ENCODE data around the gene LRRFIP2. TPM values are rescaled to one million over a fixed set of nuclear protein-coding genes. Genes with fewer than 3 reads are reported as not detected.

The LRRFIP2 gene
- total and polyA plus RNA-seq, 2 donors (not counting 1 experiment from before 2014, with no cell fraction given): 83.7 to 149 TPM

- TF ChIP-seq CTCF (conservative IDR thresholded peaks at IDR 0.05 in 1 of 2, IDR thresholded peaks at IDR 0.05 in 1 of 2; ENCODE audit: low read depth in 1 of 2, low read length in 2 of 2): no peak
- TF ChIP-seq EZH2 (IDR thresholded peaks at IDR 0.05; ENCODE audit: low read length, missing control alignments): no peak
- H3K4me3 ChIP-seq (replicated peaks in 1 of 4; ENCODE audit: control extremely low read depth in 1 of 4, insufficient read depth in 1 of 4, low read depth in 3 of 4, low read length in 4 of 4): no peak overlapping the region
- no peak overlapping the region for H2AFZ ChIP-seq (ENCODE audit: low read length)
- peaks cover 57% of the 10 kb centered on the region for H3K79me2 ChIP-seq (ENCODE audit: control insufficient read depth, insufficient read depth, low read length)
- H3K4me1 ChIP-seq (ENCODE audit: control insufficient read depth, extremely low read depth, insufficient read depth, low read length): no peaks in the 10 kb centered on the region
- no peak overlapping the region for H3K9ac ChIP-seq (ENCODE audit: insufficient read depth, low read length)
- H3K36me3 ChIP-seq (ENCODE audit: control insufficient read depth, insufficient read depth, low read length): peaks cover 1% of the 10 kb centered on the region
- no peaks in the 10 kb centered on the region for H4K20me1 ChIP-seq (ENCODE audit: control insufficient read depth, extremely low read depth, insufficient read depth, low read length)
- DNase-seq (ENCODE audit: low read depth in 2 of 2): no peak
- H3K9me3 ChIP-seq (ENCODE audit: control insufficient read depth, insufficient read depth, low read depth, low read length): no peaks in the 10 kb centered on the region
- H3K27me3 ChIP-seq (ENCODE audit: control insufficient read depth, insufficient read depth, low read length): no peaks in the 10 kb centered on the region
- H3K27ac ChIP-seq (ENCODE audit: insufficient read depth, low read length): no peak overlapping the region
- no peak overlapping the region for H3K4me2 ChIP-seq (ENCODE audit: extremely low read depth, insufficient read depth, low read length)
Measured at GRCh38 chr3:37150621-37151020, 23.8 kb downstream of the LRRFIP2 start.

- no peak for DNase-seq (ENCODE audit: low read depth in 2 of 2)
- Histone ChIP-seq H3K36me3 (ENCODE audit: control insufficient read depth, insufficient read depth, low read length) (peaks cover 1% of the 10 kb centered on the region), H3K79me2 (ENCODE audit: control insufficient read depth, insufficient read depth, low read length) (peaks cover 52% of the 10 kb centered on the region)
Measured at GRCh38 chr3:37149257-37149656, 25.1 kb downstream of the LRRFIP2 start.

DNA sequence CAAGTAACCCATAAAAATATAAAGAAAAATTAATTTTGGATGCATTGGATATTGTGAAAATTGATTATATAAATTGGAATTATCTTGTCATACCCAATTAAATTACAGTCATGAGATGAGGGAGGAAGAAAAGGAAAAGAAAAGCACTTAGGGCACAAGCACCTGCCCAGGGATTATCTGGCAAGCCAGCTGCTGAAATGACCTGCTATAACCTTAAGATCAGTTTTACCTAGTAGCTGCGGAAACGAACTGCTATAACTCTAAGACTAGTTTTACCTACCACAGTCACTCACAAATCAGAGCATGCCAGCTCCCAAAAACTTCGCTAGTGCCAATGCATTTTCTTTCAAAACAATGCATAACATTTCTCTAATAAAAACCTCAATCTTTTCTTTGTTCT is 26.2 kb downstream of the LRRFIP2 start:
- Histone ChIP-seq H3K27me3 (ENCODE audit: control insufficient read depth, insufficient read depth, low read length) (no peaks in the 10 kb centered on the region), H3K79me2 (ENCODE audit: control insufficient read depth, insufficient read depth, low read length) (peaks cover 51% of the 10 kb centered on the region), H3K36me3 (ENCODE audit: control insufficient read depth, insufficient read depth, low read length) (peaks cover under 1% of the 10 kb centered on the region), H3K4me2 (ENCODE audit: extremely low read depth, insufficient read depth, low read length) (no peak overlapping the region), H2AFZ (ENCODE audit: low read length) (no peak overlapping the region), H3K4me3 (replicated peaks in 1 of 4; ENCODE audit: control extremely low read depth in 1 of 4, insufficient read depth in 1 of 4, low read depth in 3 of 4, low read length in 4 of 4) (no peak overlapping the region), H3K4me1 (ENCODE audit: control insufficient read depth, extremely low read depth, insufficient read depth, low read length) (no peaks in the 10 kb centered on the region), H3K9ac (ENCODE audit: insufficient read depth, low read length) (no peak overlapping the region), H4K20me1 (ENCODE audit: control insufficient read depth, extremely low read depth, insufficient read depth, low read length) (no peaks in the 10 kb centered on the region), H3K27ac (ENCODE audit: insufficient read depth, low read length) (no peak overlapping the region), H3K9me3 (ENCODE audit: control insufficient read depth, insufficient read depth, low read depth, low read length) (no peaks in the 10 kb centered on the region)
- no peak for DNase-seq (ENCODE audit: low read depth in 2 of 2)
- TF ChIP-seq CTCF (conservative IDR thresholded peaks at IDR 0.05 in 1 of 2, IDR thresholded peaks at IDR 0.05 in 1 of 2; ENCODE audit: low read depth in 1 of 2, low read length in 2 of 2) (no peak), EZH2 (IDR thresholded peaks at IDR 0.05; ENCODE audit: low read length, missing control alignments) (no peak)

More at GRCh38 chr3:37149257-37149656, 25.1 kb downstream of the LRRFIP2 start:
- Histone ChIP-seq H3K4me1 (ENCODE audit: control insufficient read depth, extremely low read depth, insufficient read depth, low read length) (no peaks in the 10 kb centered on the region), H3K9ac (ENCODE audit: insufficient read depth, low read length) (no peak overlapping the region), H2AFZ (ENCODE audit: low read length) (no peak overlapping the region), H3K4me3 (replicated peaks in 1 of 4; ENCODE audit: control extremely low read depth in 1 of 4, insufficient read depth in 1 of 4, low read depth in 3 of 4, low read length in 4 of 4) (no peak overlapping the region), H3K4me2 (ENCODE audit: extremely low read depth, insufficient read depth, low read length) (no peak overlapping the region), H3K9me3 (ENCODE audit: control insufficient read depth, insufficient read depth, low read depth, low read length) (no peaks in the 10 kb centered on the region), H3K27ac (ENCODE audit: insufficient read depth, low read length) (no peak overlapping the region), H4K20me1 (ENCODE audit: control insufficient read depth, extremely low read depth, insufficient read depth, low read length) (no peaks in the 10 kb centered on the region), H3K27me3 (ENCODE audit: control insufficient read depth, insufficient read depth, low read length) (no peaks in the 10 kb centered on the region)
- TF ChIP-seq CTCF (conservative IDR thresholded peaks at IDR 0.05 in 1 of 2, IDR thresholded peaks at IDR 0.05 in 1 of 2; ENCODE audit: low read depth in 1 of 2, low read length in 2 of 2) (no peak), EZH2 (IDR thresholded peaks at IDR 0.05; ENCODE audit: low read length, missing control alignments) (no peak)

Measured in fibroblast of lung (primary cell).